Vagina (tissue), 2 donors: ENCODE data around the gene MAP4K2.

Source experiments
- CTCF ChIP-seq, 3 experiments: fragments of 450-650 bp in 2 of 3; fragments of 200-600 bp in 1 of 3; sonication (generic) in 1 of 3; IDR thresholded peaks; one replicate each; pipeline ENCODE4 v1.5.1; 2017 to 2019; ENCODE audit warnings: antibody characterized with exemption in 3 of 3, mild to moderate bottlenecking in 2 of 3, moderate library complexity in 2 of 3
- POLR2A ChIP-seq, 2 donors: fragments of 450-650 bp; IDR thresholded peaks; one replicate each; pipeline ENCODE4 v1.6.1; 2017; ENCODE audit warnings: antibody characterized with exemption in 2 of 2, mild to moderate bottlenecking in 2 of 2, moderate library complexity in 2 of 2

- TF ChIP-seq POLR2A (IDR thresholded peaks at IDR 0.05) (no peak), CTCF (IDR thresholded peaks at IDR 0.05) (no peak)
Measured at GRCh38 chr11:64801158-64801464, 1.9 kb downstream of the MAP4K2 start.
